Measurements from ENCODE around the gene SLC25A22.

Gene SLC25A22

GRCh38 chr11:820655-821511 is 22.8 kb upstream of the SLC25A22 start:
- DNase-seq = no peak
- peaks cover 14% of the 10 kb centered on the region for H3K36me3 Mint-ChIP-seq (ENCODE audit: low read depth)
- H3K4me1 Mint-ChIP-seq = peaks cover 9% of the 10 kb centered on the region
- no peak for TF ChIP-seq CTCF (IDR thresholded peaks at IDR 0.05)
- H3K27ac Mint-ChIP-seq = no peak overlapping the region
- H3K27me3 Mint-ChIP-seq (ENCODE audit: low read depth, poor library complexity) = peaks cover 14% of the 10 kb centered on the region
- H3K9me3 Mint-ChIP-seq = no peaks in the 10 kb centered on the region
- peak overlapping the region; percentile 84 for H3K4me3 Mint-ChIP-seq

- Mint-ChIP-seq H3K27ac (no peak overlapping the region), H3K4me1 (peaks cover 9% of the 10 kb centered on the region), H3K36me3 (ENCODE audit: low read depth) (peaks cover 9% of the 10 kb centered on the region), H3K9me3 (no peaks in the 10 kb centered on the region), H3K27me3 (ENCODE audit: low read depth, poor library complexity) (peaks cover 7% of the 10 kb centered on the region), H3K4me3 (peak overlapping the region; percentile 84)
- TF ChIP-seq CTCF (IDR thresholded peaks at IDR 0.05) = no peak
- peak; percentile 80 for DNase-seq
Measured at GRCh38 chr11:819943-820649, 22.0 kb upstream of the SLC25A22 start.

DNA sequence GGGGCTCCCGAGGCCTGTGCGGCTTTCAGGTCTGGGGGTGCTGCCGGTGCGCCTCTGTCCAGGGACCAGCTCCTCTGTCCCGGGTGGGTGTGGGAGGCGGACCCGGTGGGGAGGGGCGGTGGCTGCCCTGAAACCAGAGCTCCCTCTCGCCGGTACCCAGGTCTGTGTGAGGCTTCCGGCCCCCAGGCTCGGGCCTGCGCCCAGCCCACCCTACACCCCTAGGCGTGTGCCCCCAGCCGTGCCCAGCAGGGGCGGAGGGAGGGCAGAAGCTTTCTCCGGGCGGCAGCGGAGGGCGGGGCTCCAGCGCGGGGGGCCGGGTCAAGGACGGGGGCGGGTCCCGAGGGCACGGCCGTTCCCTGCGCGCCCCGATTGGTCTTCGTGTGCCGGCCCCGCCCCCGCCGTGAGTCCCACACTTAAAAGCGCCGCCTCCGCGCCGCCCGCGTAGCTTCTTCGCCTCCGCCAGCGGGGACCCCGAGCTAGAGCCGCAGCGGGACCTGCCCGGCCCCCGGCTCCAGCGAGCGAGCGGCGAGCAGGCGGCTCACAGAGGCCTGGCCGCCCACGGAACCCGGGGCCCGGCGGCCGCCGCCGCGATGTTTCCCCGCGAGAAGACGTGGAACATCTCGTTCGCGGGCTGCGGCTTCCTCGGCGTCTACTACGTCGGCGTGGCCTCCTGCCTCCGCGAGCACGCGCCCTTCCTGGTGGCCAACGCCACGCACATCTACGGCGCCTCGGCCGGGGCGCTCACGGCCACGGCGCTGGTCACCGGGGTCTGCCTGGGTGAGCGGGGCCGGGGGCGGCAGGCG is 21.2 kb upstream of the SLC25A22 start:
- peaks cover 6% of the 10 kb centered on the region for H3K36me3 Mint-ChIP-seq (ENCODE audit: low read depth)
- peaks cover 9% of the 10 kb centered on the region for H3K4me1 Mint-ChIP-seq
- H3K27me3 Mint-ChIP-seq (ENCODE audit: low read depth, poor library complexity) = peaks cover 3% of the 10 kb centered on the region
- peak; percentile 97 for DNase-seq
- no peaks in the 10 kb centered on the region for H3K9me3 Mint-ChIP-seq
- no peak for TF ChIP-seq CTCF (IDR thresholded peaks at IDR 0.05)
- H3K4me3 Mint-ChIP-seq = peak overlapping the region; percentile 84
- H3K27ac Mint-ChIP-seq = no peak overlapping the region

GRCh38 chr11:818396-819128 is 20.5 kb upstream of the SLC25A22 start, which contains the start of gene PNPLA2:
TSS of gene PNPLA2 (plus strand) at chr11:818914. CDS start at chr11:819719, 805 bp downstream.
- DNase-seq = no peak
- Mint-ChIP-seq H3K27ac (peak within 1 kb of the TSS; percentile 76), H3K4me3 (peak within 1 kb of the TSS; percentile 84), H3K36me3 (ENCODE audit: low read depth) (peaks cover 11% of the 10 kb centered on the region), H3K4me1 (peaks cover 9% of the 10 kb centered on the region), H3K27me3 (ENCODE audit: low read depth, poor library complexity) (peaks cover 3% of the 10 kb centered on the region), H3K9me3 (no peaks in the 10 kb centered on the region)
- no peak for TF ChIP-seq CTCF (IDR thresholded peaks at IDR 0.05)

DNA sequence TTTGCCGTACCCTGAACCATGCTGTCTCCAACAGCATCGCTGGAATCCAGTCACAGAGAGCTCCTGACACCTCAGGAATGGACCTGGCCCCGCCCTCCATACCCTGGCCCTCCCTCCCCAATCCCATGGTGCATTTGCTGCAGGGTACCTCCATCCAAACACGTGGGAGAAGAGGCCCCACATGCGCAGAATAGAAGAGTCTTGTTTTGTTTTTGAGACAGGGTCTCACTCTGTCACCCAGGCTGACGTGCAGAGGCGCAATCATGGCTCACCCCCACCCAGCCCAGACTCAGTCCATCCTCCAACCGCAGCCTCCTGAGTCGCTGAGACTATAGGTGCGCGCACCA is 18.3 kb upstream of the SLC25A22 start:
- no peak for TF ChIP-seq CTCF (IDR thresholded peaks at IDR 0.05)
- peaks cover 3% of the 10 kb centered on the region for H3K27me3 Mint-ChIP-seq (ENCODE audit: low read depth, poor library complexity)
- no peak for DNase-seq
- no peak overlapping the region for H3K27ac Mint-ChIP-seq
- H3K9me3 Mint-ChIP-seq = no peaks in the 10 kb centered on the region
- peaks cover 21% of the 10 kb centered on the region for H3K36me3 Mint-ChIP-seq (ENCODE audit: low read depth)
- no peak overlapping the region for H3K4me3 Mint-ChIP-seq
- H3K4me1 Mint-ChIP-seq = peaks cover 12% of the 10 kb centered on the region

Measured in nephron progenitor cell (in vitro differentiated cells).